ENCODE results near the gene P3R3URF.

DNA sequence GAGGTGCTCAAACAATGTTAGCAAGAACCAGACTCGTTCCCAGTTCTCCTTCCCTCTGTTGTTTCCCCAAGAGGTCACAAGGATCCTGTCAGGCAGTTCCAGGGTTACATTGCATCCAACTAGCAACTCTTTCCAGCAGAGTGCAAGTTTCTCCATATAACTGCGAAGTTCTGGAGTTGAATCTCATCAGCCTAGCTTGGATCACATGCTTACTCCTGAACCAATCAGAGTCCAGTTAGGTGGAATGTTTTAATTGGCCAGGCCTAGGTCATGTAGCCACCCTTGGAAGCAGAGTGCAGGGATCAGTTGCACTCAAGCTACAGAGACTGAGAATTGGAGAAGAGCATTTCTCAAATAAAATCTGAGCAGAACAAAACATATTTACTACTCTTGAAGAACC lies 28.0 kb downstream of the P3R3URF start:
- TF ChIP-seq, protein P1, sequence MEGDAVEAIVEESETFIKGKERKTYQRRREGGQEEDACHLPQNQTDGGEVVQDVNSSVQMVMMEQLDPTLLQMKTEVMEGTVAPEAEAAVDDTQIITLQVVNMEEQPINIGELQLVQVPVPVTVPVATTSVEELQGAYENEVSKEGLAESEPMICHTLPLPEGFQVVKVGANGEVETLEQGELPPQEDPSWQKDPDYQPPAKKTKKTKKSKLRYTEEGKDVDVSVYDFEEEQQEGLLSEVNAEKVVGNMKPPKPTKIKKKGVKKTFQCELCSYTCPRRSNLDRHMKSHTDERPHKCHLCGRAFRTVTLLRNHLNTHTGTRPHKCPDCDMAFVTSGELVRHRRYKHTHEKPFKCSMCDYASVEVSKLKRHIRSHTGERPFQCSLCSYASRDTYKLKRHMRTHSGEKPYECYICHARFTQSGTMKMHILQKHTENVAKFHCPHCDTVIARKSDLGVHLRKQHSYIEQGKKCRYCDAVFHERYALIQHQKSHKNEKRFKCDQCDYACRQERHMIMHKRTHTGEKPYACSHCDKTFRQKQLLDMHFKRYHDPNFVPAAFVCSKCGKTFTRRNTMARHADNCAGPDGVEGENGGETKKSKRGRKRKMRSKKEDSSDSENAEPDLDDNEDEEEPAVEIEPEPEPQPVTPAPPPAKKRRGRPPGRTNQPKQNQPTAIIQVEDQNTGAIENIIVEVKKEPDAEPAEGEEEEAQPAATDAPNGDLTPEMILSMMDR (IDR thresholded peaks at IDR 0.05; ENCODE audit: low read length) = no peak
- TF ChIP-seq EZH2 (optimal IDR thresholded peaks at IDR 0.05; ENCODE audit: low read depth, low read length) (no peak), EZH2phosphoT487 (IDR thresholded peaks at IDR 0.05; ENCODE audit: low read length) (no peak)
